ENCODE measurements around the gene EIF1AD. TPM values are rescaled to one million over a fixed set of nuclear protein-coding genes. Genes with fewer than 3 reads are reported as not detected.

The EIF1AD gene
- total and polyA plus RNA-seq, 2 experiments from 2014 or later = 16.1 to 32.1 TPM

DNA sequence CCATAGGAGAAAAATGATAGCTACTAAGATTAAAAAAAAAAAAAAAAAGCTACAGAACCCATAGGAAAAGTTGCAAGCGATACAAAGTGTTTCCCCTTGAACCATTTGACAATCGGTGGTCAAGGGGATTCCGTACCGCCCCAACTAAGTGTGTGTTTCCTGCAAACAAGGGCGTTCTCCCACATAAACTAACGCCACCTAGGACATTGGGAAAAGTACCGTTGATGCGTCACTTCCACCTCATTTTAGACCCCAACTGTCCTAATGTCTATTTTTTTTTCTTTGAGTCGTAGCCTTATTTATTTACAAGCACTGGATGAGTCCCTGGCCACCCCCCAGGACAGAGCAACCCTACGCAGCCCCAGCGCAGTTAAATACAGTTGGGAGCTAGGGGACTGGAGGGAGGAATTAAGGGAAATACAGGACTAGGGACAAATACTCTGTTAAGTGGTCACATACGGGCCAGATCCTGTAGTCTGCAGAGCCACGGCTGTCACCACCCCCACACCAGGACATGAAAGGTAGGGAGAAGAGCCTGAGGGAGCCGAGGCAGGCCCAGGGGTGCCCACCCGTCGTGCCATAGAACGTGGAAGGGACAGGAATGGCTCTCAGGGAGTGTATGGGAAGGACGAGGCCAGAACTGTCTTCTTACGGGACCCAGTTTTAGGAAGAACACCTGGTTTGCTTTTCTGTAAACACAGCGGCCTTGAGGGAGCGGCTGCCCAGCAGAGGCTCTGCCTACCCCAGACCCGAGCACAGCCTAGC is 19.0 kb downstream of the EIF1AD start:
- no peaks in the 10 kb centered on the region for H4K20me1 ChIP-seq (replicated peaks; ENCODE audit: insufficient read depth)
- H3K4me2 ChIP-seq = no peak overlapping the region
- TF ChIP-seq CREB1 (CRISPR knock-in tag; IDR thresholded peaks at IDR 0.05; ENCODE audit: low read depth) = no peak
- TF ChIP-seq, protein P1, sequence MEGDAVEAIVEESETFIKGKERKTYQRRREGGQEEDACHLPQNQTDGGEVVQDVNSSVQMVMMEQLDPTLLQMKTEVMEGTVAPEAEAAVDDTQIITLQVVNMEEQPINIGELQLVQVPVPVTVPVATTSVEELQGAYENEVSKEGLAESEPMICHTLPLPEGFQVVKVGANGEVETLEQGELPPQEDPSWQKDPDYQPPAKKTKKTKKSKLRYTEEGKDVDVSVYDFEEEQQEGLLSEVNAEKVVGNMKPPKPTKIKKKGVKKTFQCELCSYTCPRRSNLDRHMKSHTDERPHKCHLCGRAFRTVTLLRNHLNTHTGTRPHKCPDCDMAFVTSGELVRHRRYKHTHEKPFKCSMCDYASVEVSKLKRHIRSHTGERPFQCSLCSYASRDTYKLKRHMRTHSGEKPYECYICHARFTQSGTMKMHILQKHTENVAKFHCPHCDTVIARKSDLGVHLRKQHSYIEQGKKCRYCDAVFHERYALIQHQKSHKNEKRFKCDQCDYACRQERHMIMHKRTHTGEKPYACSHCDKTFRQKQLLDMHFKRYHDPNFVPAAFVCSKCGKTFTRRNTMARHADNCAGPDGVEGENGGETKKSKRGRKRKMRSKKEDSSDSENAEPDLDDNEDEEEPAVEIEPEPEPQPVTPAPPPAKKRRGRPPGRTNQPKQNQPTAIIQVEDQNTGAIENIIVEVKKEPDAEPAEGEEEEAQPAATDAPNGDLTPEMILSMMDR (conservative IDR thresholded peaks at IDR 0.05; ENCODE audit: low read depth in 2 of 2) = no peak
- no peak for TF ChIP-seq EZH2phosphoT487 (IDR thresholded peaks at IDR 0.05; ENCODE audit: unreplicated experiment)
- no peak for TF ChIP-seq STAT1 (IDR thresholded peaks at IDR 0.05; ENCODE audit: unreplicated experiment)
- TF ChIP-seq ZNF331 (CRISPR knock-in tag; IDR thresholded peaks at IDR 0.05; ENCODE audit: low read depth) = no peak
- no peak for TF ChIP-seq EZH2 (IDR thresholded peaks at IDR 0.05; ENCODE audit: low read depth, unreplicated experiment)
- TF ChIP-seq, protein P2, sequence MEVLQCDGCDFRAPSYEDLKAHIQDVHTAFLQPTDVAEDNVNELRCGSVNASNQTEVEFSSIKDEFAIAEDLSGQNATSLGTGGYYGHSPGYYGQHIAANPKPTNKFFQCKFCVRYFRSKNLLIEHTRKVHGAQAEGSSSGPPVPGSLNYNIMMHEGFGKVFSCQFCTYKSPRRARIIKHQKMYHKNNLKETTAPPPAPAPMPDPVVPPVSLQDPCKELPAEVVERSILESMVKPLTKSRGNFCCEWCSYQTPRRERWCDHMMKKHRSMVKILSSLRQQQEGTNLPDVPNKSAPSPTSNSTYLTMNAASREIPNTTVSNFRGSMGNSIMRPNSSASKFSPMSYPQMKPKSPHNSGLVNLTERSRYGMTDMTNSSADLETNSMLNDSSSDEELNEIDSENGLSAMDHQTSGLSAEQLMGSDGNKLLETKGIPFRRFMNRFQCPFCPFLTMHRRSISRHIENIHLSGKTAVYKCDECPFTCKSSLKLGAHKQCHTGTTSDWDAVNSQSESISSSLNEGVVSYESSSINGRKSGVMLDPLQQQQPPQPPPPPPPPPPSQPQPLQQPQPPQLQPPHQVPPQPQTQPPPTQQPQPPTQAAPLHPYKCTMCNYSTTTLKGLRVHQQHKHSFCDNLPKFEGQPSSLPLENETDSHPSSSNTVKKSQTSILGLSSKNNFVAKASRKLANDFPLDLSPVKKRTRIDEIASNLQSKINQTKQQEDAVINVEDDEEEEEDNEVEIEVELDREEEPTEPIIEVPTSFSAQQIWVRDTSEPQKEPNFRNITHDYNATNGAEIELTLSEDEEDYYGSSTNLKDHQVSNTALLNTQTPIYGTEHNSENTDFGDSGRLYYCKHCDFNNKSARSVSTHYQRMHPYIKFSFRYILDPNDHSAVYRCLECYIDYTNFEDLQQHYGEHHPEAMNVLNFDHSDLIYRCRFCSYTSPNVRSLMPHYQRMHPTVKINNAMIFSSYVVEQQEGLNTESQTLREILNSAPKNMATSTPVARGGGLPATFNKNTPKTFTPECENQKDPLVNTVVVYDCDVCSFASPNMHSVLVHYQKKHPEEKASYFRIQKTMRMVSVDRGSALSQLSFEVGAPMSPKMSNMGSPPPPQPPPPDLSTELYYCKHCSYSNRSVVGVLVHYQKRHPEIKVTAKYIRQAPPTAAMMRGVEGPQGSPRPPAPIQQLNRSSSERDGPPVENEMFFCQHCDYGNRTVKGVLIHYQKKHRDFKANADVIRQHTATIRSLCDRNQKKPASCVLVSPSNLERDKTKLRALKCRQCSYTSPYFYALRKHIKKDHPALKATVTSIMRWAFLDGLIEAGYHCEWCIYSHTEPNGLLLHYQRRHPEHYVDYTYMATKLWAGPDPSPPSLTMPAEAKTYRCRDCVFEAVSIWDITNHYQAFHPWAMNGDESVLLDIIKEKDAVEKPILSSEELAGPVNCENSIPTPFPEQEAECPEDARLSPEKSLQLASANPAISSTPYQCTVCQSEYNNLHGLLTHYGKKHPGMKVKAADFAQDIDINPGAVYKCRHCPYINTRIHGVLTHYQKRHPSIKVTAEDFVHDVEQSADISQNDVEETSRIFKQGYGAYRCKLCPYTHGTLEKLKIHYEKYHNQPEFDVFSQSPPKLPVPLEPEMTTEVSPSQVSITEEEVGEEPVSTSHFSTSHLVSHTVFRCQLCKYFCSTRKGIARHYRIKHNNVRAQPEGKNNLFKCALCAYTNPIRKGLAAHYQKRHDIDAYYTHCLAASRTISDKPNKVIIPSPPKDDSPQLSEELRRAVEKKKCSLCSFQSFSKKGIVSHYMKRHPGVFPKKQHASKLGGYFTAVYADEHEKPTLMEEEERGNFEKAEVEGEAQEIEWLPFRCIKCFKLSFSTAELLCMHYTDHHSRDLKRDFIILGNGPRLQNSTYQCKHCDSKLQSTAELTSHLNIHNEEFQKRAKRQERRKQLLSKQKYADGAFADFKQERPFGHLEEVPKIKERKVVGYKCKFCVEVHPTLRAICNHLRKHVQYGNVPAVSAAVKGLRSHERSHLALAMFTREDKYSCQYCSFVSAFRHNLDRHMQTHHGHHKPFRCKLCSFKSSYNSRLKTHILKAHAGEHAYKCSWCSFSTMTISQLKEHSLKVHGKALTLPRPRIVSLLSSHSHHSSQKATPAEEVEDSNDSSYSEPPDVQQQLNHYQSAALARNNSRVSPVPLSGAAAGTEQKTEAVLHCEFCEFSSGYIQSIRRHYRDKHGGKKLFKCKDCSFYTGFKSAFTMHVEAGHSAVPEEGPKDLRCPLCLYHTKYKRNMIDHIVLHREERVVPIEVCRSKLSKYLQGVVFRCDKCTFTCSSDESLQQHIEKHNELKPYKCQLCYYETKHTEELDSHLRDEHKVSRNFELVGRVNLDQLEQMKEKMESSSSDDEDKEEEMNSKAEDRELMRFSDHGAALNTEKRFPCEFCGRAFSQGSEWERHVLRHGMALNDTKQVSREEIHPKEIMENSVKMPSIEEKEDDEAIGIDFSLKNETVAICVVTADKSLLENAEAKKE (CRISPR knock-in tag; IDR thresholded peaks at IDR 0.05) = no peak
- TF ChIP-seq, protein P3, sequence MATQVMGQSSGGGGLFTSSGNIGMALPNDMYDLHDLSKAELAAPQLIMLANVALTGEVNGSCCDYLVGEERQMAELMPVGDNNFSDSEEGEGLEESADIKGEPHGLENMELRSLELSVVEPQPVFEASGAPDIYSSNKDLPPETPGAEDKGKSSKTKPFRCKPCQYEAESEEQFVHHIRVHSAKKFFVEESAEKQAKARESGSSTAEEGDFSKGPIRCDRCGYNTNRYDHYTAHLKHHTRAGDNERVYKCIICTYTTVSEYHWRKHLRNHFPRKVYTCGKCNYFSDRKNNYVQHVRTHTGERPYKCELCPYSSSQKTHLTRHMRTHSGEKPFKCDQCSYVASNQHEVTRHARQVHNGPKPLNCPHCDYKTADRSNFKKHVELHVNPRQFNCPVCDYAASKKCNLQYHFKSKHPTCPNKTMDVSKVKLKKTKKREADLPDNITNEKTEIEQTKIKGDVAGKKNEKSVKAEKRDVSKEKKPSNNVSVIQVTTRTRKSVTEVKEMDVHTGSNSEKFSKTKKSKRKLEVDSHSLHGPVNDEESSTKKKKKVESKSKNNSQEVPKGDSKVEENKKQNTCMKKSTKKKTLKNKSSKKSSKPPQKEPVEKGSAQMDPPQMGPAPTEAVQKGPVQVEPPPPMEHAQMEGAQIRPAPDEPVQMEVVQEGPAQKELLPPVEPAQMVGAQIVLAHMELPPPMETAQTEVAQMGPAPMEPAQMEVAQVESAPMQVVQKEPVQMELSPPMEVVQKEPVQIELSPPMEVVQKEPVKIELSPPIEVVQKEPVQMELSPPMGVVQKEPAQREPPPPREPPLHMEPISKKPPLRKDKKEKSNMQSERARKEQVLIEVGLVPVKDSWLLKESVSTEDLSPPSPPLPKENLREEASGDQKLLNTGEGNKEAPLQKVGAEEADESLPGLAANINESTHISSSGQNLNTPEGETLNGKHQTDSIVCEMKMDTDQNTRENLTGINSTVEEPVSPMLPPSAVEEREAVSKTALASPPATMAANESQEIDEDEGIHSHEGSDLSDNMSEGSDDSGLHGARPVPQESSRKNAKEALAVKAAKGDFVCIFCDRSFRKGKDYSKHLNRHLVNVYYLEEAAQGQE (IDR thresholded peaks at IDR 0.05; ENCODE audit: unreplicated experiment) = no peak
- TF ChIP-seq ZNF114 (CRISPR knock-in tag; IDR thresholded peaks at IDR 0.05) = no peak
- no peak for TF ChIP-seq POLR2AphosphoS5 (IDR thresholded peaks at IDR 0.05; ENCODE audit: low read depth)
- no peak for TF ChIP-seq JUNB (IDR thresholded peaks at IDR 0.05; ENCODE audit: unreplicated experiment)
- no peak for TF ChIP-seq NANOG (IDR thresholded peaks at IDR 0.05; ENCODE audit: borderline replicate concordance)
- TF ChIP-seq, protein P4, sequence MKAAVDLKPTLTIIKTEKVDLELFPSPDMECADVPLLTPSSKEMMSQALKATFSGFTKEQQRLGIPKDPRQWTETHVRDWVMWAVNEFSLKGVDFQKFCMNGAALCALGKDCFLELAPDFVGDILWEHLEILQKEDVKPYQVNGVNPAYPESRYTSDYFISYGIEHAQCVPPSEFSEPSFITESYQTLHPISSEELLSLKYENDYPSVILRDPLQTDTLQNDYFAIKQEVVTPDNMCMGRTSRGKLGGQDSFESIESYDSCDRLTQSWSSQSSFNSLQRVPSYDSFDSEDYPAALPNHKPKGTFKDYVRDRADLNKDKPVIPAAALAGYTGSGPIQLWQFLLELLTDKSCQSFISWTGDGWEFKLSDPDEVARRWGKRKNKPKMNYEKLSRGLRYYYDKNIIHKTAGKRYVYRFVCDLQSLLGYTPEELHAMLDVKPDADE (IDR thresholded peaks at IDR 0.05) = no peak
- ATAC-seq = no peak
- no peaks in the 10 kb centered on the region for H3K4me1 ChIP-seq (ENCODE audit: insufficient read depth)
- no peaks in the 10 kb centered on the region for H3K27me3 ChIP-seq (ENCODE audit: insufficient read depth)
- Mint-ChIP-seq H3K9me3 (no peaks in the 10 kb centered on the region; the same call in 2 of the 3 replicates), H3K4me3 (no peak overlapping the region), H3K36me3 (ENCODE audit: low read depth) (peaks cover 14% of the 10 kb centered on the region), H3K27me3 (ENCODE audit: insufficient read depth, low read depth, poor library complexity) (peaks cover 17% of the 10 kb centered on the region), H3K27ac (no peak overlapping the region), H3K4me1 (no peaks in the 10 kb centered on the region)
- no peaks in the 10 kb centered on the region for H3F3A ChIP-seq (replicated peaks; ENCODE audit: low read depth)
- H3K79me2 ChIP-seq (replicated peaks; ENCODE audit: insufficient read depth) = no peaks in the 10 kb centered on the region
- no peak overlapping the region for H3K27ac ChIP-seq (ENCODE audit: low read depth)
- no peak overlapping the region for H2AFZ ChIP-seq
- H3K9me2 ChIP-seq (ENCODE audit: insufficient read depth) = no peaks in the 10 kb centered on the region
- no peak for DNase-seq (ENCODE audit: low spot score)
- H3K36me3 ChIP-seq (ENCODE audit: insufficient read depth) = no peaks in the 10 kb centered on the region
- H3K4me3 ChIP-seq = no peak overlapping the region
